GM12865 (cell line): ENCODE results near the gene ASCL5.

Experiments used
- DNase-seq: peaks from one replicate; pipeline ENCODE4 v3.0.0; 2010; ENCODE audit warnings: low read depth
- H3K4me3 ChIP-seq: 2 replicates; pipeline ENCODE4 v1.5.1; 2011; ENCODE audit warnings: mild to moderate bottlenecking, low read depth, low read length, control low read depth
- CTCF ChIP-seq: IDR thresholded peaks from 2 replicates; pipeline ENCODE4 v1.5.1; 2011; ENCODE audit warnings: low read length, control low read depth, low read depth, inconsistent platforms; ENCODE audit not compliant: insufficient read depth; ENCODE audit errors: missing control alignments

ASCL5 gene

GRCh38 chr1:201153474-201154388 is 26.7 kb upstream of the ASCL5 start:
- TF ChIP-seq CTCF: no peak
- H3K4me3 ChIP-seq: peak overlapping the region; percentile 89
- DNase-seq: peak; percentile 4

DNA sequence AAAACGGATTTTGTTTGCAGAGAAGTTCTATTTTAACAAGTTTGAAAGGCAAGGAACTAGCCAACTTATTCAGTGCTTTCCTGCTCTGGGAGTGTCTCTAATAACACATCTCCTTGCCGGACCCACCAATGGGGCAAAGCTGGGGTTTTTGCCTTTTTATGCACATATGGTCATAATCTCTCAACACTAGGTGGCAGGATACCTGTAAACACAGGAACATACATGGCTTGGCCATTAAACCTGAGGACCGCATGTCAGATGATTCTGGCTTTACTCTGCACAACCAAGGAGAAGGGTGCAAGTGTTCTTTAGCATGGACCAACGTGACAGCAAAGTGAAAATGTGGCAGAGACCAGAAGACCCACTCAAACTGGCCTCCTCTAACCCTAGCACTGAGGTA is 22.4 kb upstream of the ASCL5 start:
- peak; percentile 52 for DNase-seq
- TF ChIP-seq CTCF: peak; percentile 48

DNA sequence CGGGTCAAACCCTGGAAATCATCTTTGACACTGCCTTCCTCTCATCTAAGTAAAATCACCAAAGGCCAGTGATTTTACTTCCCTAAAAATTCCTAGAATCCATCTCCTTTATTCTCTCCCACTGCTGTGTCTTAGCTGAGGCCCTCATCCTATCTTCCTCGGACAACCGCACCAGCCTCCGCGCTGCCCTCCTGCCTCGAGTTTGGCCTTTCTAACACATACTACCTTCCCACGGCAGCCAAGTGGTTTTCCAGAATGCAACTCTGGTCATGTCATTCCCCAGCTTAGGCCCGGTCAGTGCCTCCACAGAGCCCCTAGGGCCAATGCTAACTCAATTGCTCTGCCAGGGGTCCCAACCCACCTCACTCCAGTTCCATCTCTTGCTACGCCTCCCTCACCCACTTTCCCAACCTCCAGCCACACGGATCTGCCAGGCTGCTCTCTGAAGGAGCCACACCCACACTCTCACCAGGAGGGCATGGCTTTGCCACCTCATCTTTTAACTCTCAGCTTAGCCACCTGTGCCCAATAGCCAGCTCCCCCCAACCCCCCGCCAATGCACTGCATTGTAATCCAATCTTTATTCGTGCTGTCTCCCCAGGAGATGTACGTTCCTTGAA is 20.5 kb upstream of the ASCL5 start:
- H3K4me3 ChIP-seq: no peak overlapping the region
- DNase-seq: no peak
- TF ChIP-seq CTCF: no peak

More for the DNA sequence above, 22.4 kb upstream of the ASCL5 start:
- H3K4me3 ChIP-seq: no peak overlapping the region

DNA sequence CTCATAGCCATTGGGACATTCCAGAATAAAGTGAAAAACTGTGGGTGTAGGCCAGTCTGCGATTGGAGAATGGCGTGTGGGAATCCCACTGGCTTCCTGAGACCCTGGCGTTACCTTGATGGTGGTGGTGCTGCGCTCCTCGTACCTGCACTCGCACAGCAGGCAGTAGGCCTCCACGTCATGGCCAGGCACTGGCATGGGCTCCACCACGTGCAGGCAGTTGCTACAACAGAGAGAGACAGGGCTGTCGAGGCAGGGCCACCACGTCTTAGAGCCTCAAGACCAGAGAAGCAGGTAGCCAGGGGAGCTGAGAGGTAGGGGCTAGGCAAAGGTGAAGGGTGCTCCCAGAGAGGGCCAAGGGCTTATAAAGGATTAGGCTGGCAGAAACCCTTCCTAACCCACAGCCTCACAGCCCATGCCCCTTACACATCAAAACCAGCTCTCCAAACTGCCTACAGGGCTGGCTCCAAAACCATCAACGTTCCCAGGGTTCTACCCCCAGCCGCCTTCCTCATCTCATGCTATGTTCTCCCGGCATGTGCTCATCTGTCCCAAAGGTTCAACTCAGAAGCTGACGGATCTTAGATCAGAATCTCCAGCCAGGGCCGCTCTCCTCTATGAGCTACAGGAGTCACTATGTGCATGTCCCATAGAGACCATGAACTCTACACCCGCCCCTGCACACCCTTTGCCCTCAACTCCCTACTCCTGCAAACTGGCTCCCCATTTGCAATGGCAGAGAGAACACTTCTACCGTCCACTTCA is 19.8 kb upstream of the ASCL5 start:
- DNase-seq: no peak
- TF ChIP-seq CTCF: no peak
- no peak overlapping the region for H3K4me3 ChIP-seq

DNA sequence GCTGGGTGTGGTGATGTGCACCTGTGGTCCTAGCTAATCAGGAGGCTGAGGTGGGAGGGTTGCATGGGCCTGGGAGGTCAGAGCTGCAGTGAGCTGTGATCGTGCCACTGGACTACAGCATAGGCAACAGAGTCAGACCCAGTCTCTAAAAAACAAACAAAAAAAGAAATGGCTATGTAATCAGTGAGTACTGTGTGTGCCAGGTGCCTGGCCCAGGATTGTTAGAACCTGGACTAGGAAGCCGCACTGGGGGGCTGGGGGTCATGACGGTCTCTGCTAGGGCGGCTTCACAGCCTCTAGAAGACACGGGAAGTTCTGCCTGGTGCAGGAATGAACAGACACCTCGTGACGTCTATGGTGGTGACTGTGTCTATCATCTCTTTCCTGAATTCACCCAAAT is 18.8 kb upstream of the ASCL5 start:
- H3K4me3 ChIP-seq: no peak overlapping the region
- no peak for DNase-seq
- TF ChIP-seq CTCF: no peak

- no peak overlapping the region for H3K4me3 ChIP-seq
- TF ChIP-seq CTCF: no peak
- DNase-seq: no peak
Measured at GRCh38 chr1:201145132-201145531, 18.1 kb upstream of the ASCL5 start.
